B cell (primary cell): ENCODE data around the gene PTER.

Experiments
- EZH2 ChIP-seq: IDR thresholded peaks from 2 replicates; pipeline ENCODE4 v1.6.1; 2012; ENCODE audit warnings: borderline replicate concordance, low read depth, mild to moderate bottlenecking, moderate library complexity, low read length; ENCODE audit not compliant: insufficient read depth, poor library complexity, severe bottlenecking
- TF ChIP-seq, protein P1 (sequence below): fragments of 200-600 bp; IDR thresholded peaks from one replicate; pipeline ENCODE4 v1.8.0; 2022; ENCODE audit warnings: antibody characterized with exemption, mild to moderate bottlenecking

DNA sequence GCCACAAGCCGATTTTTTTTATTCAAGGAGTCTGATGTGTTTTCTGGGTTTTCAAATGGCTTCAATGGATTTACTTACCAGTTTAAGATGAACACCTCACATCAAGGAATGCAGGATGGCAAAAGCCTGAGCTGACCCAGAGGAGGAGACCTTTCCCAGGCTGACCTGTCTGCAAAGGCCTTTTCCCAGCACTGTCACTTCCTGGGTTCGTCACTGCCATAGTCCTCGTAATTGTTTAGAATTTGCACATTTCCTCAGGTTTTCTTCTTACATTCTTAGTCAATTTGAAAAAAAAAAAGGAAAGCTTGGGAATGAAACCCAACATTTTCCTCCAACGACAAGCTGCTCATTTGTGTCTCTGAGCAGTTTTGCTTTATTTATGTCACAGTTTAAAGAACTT, 42.0 kb downstream of the PTER start:
- TF ChIP-seq EZH2, result no peak
- TF ChIP-seq, protein P1, sequence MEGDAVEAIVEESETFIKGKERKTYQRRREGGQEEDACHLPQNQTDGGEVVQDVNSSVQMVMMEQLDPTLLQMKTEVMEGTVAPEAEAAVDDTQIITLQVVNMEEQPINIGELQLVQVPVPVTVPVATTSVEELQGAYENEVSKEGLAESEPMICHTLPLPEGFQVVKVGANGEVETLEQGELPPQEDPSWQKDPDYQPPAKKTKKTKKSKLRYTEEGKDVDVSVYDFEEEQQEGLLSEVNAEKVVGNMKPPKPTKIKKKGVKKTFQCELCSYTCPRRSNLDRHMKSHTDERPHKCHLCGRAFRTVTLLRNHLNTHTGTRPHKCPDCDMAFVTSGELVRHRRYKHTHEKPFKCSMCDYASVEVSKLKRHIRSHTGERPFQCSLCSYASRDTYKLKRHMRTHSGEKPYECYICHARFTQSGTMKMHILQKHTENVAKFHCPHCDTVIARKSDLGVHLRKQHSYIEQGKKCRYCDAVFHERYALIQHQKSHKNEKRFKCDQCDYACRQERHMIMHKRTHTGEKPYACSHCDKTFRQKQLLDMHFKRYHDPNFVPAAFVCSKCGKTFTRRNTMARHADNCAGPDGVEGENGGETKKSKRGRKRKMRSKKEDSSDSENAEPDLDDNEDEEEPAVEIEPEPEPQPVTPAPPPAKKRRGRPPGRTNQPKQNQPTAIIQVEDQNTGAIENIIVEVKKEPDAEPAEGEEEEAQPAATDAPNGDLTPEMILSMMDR, result no peak
